RPMI8226 (cell line): Measurements from ENCODE around the gene DKK3.
"Not testable (repeated sequence)": the region's sequence is repeated elsewhere in the genome, so short reads cannot be mapped to it uniquely, and the experiment has no call there.

Experiments used
- DNase-seq: peaks from one replicate; pipeline ENCODE4 v3.0.0-alpha.2; 2015

The DKK3 gene

DNA sequence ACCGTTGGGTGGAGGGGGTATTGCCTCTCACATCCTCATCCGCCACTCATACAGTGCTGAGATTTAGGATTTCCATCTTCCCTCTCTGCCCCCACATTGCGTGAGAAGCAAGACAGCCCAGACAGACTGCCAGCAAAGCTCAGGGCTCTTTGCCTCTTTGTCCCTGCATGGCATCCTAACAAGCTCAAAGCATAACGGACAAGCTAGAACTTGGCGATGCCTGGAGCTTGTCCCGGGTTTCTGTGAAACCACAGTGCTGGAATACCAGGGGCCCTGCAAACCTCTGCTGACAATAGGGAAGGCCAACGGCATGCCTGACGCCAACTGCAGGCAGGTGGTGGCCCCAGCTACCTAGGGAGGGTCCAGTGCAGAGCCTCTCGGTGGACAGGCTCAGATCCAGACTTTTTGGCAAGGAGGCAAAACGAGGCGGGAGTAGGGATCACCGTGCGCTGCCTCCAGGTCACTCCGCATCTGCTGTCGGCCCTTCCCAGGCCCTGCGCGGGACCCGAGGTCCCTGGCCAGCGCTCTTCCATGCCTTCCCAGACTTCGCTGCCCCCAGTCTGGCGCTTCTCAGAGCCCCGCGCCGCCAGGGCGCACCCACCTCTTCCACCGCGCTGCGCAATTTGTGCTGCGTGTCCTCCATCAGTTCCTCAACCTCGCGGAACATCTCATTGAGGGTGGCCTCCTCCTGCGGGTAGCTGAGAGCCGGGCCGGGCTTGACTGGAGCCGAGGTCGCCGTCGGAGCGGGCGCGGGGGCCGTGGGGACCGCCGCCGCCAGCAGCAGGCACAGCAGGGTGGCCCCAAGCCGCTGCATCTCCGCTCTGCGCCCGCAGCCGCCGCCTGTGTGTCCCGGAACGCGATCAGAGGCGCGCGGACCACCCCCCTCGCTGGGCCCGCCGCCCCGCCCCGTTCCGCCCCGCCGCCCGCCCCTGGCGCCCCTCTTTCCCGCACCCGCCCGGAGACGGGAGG, at the start of gene DKK3:
TSS of gene DKK3 (minus strand) at position 858 of the 969 bp plus-strand sequence. CDS start at position 814, 44 bp downstream.
- DNase-seq, result no peak

DNA sequence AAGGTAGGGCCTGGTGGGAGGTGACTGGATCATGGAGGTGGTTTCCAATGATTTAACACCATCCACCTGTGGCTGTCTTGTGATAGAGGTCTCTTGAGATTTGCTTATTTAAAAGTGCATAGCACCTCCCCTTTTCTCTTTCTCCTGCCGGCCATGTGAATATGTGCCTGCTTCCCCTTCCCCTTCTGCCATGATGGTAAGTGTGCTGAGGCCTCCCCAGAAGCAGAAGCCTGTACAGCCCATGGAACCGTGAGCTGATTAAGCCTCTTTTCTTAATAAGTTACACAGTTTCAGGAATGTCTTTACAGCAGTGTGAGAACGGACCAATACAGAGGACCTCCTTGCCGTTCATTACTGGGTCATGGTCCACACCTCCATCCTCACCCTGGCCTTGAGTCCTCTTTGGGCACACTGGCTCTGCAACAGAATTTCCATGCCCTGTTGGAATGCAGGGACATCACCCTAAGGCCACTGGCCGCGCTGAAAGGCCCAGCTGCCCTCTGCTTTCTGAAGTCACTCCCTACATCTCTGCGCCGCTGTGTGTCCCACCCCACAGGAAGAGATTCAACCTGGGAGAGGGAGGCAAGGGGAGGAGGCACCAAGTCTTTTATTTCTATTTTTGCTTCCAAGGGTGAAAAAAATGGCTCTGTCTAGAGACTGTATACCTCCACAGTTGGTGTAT, 49.0 kb upstream of the DKK3 start:
- DNase-seq, result no peak

DNA sequence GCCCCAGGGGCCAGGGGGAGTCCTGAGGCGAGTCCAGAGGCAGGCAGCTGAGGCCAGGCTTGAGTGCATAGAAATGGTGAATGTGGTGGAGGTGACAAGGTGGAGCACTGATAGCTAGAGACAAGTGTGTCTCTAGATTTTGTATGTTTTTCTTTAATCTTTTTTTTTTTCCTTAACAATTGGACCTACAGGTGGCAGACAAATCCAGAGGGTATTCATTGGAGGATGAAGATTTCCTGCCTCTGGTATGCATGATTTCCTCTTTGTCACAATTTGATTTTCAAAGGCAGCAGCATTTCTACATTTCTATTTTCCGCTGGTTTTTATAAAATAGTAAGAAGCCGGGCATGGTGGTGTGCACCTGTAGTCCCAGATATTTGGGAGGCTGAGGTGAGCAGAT, 47.7 kb upstream of the DKK3 start:
- DNase-seq, result no peak

DNA sequence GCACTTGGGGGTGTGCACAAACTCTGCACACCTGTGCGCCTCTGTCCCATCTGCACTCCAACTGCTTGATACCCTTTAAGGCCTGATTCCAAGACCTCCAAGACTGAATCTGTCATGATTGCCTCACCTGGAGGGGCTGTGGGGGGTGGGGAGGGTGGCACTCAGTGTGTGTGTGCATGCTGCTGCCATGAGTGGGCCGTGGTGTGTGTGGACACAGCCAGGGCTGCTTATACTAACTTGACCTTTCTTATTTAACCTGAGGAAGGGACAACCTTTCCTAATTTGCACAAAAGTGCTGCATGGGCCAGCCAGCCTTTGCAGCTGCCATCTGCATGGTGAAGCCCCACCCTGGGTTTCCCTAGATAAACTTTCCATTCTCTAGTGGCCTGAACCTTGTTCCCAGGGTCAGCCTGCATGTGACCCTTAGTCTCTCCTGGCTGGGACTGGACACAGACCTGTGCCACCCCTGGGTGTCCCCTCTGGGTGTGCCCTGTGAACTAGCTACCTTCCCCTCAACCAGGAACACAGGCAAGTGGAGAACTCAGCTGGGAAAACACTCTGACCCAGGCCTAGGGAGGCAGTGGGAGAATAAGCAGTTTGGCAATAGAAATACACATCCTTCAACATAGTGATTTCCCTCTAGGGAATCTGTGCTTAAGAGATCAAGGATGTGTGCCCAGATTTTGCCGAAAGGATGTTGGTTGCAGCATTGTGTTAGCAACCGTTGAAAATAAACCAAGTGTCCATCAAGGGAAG, 45.4 kb upstream of the DKK3 start:
- no peak for DNase-seq

DNA sequence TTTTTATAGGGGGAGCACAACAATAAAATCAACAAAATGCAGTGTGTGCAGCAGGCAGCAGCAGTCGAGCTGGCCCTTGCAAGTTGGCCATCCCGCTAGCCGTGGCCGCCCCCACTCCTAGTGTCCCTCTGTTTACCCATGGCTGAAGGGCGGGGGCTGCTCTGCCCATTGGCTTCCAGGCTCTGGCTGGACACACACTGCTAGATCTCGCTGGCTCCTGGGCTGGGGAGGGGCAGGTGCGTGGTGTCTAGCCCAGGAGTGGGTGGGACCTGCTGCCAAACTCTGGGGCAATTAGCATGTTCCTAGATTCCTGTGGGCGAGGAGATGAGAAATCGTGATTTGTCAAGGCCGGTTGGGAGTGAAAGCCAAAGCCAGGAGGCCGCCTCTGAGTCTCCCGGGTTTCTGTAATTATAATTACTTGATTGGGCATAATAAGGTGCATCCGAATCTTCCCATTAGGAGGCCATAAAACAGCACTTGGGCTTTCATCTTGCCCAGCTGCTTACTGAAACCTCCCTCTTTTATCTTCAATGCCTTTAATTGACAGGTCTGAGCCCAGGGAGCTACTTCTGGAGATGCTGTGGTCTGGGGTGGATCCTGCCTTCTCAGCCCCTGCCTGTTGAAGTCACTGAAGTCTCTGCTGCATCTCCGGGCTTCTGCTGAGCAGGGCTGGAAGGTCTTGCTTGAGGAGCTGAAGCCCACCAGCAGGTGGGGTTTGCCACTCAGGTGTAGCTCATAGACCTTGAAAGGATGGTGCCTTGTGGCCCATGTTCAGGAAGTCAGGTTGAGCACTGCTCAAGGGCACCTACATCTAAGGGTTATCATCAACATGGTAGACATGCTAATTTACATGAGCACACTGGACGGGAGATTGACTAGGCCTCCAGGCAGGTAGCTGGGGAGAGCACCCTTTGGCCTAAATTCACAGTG, 44.5 kb upstream of the DKK3 start:
- DNase-seq, result peak; percentile 22

DNA sequence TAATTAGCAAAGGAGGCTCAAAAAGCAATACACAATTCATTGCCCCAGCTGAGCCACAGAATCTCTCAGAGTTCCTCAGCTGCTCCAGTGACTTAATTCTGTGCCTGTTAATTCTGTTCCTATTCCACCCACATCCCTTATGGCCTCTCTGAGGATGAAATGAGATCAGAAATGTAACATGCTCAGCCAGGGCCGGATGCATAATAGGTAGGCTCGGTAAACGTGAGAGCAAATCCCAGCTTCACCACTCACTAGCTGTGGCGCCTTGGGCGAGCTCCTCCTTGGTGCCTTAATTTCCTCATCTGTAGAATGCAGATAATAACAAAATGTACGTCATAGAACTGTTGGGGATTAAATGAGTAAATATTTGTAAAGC, 42.8 kb upstream of the DKK3 start:
- DNase-seq, result no peak

DNA sequence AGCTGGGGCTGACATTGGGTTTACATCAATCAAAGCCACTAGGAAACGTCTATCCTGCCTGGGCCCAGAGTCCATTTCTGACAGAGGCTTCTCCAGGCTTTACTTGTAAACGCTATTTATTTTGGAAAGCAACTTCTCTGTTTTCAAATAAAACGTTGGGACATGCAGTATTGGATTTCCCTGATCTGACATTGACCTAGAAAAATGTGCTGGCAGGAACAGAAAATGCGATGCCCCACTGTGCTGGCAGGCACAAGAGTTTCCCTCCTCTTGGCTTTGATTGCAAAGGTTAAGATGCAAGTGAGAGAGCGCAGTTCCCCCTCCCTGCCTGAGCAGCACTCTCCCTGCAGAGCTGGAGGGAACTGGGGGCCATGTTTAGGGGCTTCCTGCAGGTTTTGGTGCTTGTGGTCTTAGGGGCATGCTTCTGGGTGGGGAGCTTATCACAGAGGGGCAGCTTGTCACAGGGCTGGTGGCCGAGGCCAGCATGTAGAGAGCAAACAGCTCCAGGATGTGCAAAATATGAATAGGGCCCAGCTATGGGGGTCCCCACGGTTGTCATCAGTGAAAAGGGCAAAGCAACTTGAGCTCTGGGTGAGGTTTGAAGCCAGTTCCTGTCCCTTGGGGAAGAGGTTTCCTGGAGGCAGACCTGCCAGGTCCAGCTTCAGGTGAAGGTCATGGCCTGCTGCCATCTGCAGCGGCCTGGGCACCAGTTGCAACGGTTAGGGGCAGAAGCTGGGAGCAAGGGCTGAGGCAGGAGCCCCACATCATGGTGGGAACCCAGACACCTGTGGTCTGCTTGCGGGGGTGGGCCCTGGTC, 42.3 kb upstream of the DKK3 start:
- DNase-seq, result no peak

DNA sequence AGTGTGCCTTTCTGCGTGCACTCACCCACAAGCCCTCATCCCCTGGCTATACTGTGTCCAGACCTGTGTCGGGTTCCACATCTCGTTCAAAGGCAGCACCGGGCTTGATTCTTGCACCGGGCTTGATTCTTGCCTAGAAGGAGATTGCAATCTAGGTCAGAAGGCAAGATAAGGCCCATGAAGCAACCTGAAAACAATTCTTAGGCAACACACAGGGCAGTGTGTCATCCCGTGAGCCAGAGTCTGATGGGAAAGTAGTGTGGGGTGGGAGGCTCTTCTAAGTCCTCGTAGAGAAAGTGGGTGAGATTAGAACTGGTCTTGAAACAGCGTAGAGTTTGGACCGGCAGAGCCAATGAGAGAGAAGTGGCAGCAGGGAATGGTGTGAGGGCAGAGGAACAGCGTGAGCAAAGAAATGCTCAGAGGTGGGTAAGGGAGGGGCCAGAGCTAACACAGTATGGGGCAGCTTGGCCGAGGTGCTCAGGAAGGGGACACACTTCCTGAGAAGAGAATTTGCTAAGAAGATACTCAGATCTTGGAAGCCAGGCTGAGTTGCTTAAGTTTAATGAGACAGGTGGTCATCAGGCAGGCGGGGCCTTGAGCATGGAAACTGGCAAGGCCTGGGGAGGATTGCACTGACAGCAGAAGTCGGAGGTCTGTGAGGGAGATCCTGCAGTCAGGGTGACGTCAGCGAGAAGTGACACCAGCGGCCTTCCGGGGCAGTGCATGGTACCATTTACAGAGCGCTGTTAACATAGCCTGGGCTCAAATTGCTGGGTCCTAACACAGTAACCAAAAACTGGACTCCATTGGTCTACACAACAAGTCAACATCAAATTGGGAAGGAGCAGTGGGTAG, 40.7 kb upstream of the DKK3 start:
- DNase-seq, result no peak

DNA sequence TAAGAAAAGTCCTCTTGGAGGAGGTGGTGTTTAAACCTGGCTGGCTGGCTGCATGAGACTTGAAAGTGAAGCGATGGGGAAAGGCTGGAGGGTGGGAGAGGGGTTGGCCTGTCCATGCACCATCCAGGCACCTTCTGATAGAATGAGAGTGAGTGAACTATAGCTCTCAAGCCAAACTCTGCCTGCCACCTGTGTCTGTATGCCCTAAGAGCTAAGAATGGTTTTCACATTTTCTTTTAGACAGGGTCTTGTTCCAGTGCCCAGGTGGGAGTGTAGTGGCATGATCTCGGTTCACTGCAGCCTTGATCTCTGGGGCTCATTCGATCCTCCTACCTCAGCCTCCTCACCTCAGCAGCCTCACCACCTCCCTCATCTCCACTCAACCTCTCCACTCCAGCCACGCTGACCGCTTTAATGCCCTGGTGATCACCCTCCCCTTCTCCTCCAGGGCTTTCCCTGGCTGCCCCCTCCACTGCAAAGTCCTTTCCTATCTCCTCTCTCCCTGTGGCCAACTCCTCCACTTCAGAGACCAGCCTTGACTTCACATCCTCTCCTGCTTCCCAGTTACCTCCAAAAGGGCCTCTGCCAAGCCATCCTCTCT, 38.3 kb upstream of the DKK3 start:
- DNase-seq, result no peak

DNA sequence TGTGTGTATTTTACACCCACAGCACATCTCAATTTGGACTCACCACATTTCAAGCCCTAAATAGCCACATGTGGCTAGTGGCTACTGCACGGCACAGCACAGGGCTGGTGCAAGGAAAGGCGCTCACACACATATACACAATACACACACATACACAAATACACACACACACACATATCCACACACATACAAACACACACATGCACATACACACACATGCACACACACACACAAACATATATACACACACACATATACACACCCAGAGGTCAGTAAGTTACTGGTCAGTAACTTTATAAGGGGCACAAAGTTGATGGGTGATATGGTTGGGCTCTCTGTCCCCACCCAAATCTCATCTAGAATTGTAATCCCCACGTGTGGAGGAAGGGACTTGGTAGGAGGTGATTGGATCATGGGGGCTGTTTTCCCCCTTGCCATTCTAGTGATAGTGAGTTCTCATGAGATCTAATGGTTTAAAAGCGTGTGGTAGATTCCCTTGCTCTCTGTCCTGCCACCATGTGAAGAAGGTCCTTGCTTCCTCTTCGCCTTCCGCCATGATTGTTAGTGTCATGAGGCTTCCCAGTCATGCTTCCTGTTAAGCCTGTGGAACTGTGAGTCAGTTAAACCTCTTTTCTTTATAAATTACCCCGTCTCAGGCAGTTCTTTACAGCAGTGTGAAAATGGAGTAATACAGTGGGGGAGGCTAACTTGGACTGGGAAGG, 37.6 kb upstream of the DKK3 start:
- DNase-seq, result no peak

DNA sequence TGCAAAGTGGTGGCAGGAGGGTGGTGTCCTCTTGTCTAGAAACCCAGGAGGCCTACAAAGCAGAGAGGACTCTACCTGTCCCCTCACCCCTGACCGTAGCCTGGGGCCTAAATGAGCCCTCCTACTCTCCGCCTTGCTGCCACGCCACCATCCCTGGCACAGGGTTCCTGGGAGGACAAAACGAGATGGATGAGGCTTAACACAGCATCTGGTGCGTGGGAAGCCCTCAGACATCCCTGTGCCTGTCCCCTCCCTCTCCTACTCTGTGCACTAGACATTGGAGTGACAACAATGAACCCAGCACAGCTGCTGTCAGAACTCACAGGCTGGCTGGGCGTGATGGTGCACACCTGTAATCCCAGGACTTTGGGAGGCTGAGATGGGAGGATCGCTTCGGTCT, 36.4 kb upstream of the DKK3 start:
- DNase-seq, result no peak

DNA sequence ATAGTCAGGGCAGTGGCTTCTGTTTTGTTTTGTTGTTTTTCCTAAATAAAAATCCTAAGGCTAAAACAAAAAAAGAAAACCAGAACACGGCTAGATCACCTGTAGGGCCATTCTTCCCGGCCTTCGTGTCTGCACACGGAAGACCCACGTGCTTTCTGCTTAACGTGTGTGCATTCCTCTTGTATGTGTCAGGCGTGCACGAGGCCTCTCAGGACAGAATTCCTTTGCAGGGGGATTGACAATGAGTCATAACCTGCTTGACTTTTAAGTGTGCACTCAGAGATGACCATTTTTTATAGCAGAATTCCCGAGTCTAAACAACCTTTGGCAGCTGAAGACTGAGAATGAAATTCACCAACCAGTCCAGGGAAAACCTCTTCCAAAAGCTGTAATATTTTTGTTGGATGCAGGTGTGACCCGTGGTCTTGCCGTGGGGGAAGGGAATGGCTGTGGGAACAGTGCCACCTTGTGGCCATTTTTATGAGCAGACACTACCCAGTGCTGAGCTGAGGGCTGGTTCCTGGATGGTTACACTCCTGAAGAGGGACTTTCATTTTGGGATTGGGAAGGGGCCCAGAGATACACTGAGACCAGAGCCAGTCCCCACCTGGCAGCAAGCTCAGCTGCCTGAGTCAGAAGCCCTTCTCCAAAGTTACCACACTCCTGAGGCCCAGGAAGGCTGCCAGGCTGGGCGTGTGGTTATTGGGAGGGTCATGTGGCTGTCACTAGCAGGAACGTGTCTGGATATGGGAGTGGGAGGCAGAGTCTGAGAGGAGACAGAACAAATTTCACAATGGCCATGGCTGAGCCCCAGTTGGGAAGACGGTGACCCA, 35.7 kb upstream of the DKK3 start:
- DNase-seq, result peak; percentile 61

DNA sequence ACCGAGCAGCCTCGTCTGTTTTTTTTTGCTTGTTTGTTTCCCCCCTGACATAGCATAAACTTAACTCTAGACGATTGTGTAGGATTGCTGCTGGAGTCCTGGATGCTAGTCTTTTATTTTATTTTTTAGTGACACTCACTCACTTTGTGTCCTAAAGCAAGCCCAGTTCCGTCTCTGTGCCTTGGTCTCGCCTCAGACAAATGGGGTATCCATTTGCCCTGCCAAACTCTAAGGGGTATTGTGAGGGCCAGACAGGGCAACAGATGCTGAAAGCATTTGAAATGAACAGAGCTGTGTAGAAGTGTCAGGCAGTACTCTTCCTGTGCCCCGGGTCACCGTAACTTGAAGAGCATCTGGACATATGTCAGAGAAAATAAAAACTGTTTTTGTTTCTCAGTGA, 34.8 kb upstream of the DKK3 start:
- DNase-seq, result no peak

DNA sequence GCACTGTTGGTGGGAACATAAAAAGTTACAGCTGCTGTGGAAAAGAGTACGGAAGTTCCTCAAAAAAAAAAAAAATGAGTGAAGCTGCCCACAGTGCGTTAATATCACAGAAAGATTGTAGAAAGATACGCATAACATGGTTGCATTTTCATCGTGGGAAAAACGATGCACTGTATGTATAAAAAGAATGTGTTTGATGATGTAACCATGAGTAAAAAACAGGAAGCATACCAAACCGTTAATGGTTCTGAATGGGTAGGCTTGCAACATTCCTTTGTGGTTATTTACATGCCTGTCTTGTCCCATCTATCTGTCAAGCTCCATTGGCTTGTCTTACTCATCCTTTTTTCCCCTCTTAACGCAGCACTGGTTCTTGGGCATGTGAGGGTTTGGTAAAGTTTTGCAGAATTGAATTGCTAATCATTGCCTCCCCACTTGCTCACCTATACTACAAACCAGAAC, 33.8 kb upstream of the DKK3 start:
- no peak for DNase-seq

DNA sequence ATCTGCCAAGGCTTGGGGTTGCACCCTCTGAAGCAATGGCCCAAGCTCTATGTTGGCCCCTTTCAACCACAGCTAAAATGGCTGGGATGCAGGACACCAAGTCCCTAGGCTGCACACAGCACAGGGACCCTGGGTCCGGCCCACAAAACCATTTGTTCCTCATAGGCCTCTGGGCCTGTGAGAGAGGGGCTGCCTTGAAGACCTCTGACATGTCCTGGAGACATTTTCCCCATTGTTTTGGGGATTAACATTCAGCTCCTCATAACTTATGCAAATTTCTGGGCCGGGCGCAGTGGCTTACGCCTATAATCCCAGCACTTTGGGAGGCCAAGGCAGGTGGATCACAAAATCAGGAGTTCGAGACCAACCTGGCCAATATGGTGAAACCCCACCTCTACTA, 32.3 kb upstream of the DKK3 start:
- DNase-seq, result not testable (repeated sequence)

DNA sequence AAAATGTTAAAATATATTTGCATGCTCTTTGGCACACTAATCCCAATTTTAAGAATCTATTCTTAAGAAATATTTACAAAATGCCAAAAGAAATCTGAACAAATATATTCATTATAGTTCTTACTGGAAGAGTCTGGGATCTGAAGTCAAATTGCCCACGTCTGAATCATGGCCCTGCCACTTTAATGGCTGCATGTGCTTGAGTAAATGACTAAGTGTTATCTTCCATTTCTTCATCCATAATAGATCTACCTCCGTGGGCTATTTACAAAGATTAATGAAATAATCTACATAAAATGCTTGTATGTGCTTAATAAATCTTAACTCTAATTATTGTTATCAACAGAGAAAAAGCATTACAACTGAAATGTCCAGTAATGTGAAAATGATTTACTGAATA, 24.5 kb upstream of the DKK3 start:
- no peak for DNase-seq

DNA sequence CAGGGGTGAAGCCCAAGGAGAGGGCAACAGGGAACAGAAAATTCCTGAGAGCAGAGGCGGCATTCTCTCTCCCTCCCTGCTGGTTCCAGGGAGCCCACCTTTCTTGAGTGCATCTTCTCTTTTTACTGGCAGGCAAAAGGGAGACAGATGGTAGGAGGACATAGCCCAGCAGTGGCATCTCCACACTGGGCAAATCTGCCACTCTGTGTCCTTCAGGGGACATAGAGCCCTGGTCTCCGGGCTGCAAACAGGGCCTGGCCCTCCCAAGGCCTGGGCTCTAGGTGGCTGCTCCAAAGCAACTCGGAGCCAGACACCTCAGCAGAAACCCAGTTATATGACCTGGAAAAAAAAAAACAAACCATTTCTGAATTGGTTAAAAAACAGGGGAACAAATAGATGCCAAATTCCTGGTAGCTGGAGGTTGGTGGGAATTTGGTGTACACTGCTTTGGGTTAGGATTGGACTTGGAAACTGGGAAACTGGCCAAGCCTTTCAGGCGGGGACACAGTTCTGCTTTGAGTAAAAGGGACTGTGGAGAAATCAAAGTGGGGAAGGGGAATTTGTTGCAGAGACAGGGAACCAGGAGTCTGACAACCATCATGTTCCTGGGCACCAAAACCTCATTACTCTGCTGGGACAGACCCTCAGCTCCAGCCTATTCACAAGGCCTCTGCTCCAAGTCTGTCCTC, 23.6 kb upstream of the DKK3 start:
- no peak for DNase-seq
